OCI-LY3 (cell line): ENCODE data around the gene GABPA.
A peak's percentile ranks its signal among the peaks of the same experiment; 100 is the strongest.
"Not testable (repeated sequence)": the region's sequence is repeated elsewhere in the genome, so short reads cannot be mapped to it uniquely, and the experiment has no call there.

Experiments
- H2AFZ ChIP-seq: fragments of 200-600, 300-600 bp; shearing (Covaris generic); 2 replicates; pipeline ENCODE4 v1.6.0; 2014; ENCODE audit warnings: antibody characterized with exemption, low read depth, low read length
- H3K27ac ChIP-seq: fragments of 200-600, 300-600 bp; sonication (generic); 2 replicates; pipeline ENCODE4 v1.5.1; 2014; ENCODE audit warnings: mild to moderate bottlenecking, low read length, moderate library complexity, mixed read lengths
- H3K27me3 ChIP-seq: fragments of 200-600, 300-600 bp; sonication (generic); 2 replicates; pipeline ENCODE4 v1.6.1; 2014; ENCODE audit warnings: low read depth, low read length, mixed read lengths
- H3K36me3 ChIP-seq: fragments of 200-600, 300-600 bp; sonication (generic); replicated peaks from 2 replicates; pipeline ENCODE3; 2014; ENCODE audit warnings: low read depth, low read length, mixed read lengths
- H3K4me1 ChIP-seq: fragments of 300-600, 200-600 bp; sonication (generic); 2 replicates; pipeline ENCODE4 v1.6.1; 2014; ENCODE audit warnings: low read length, mixed read lengths
- H3K4me2 ChIP-seq: fragments of 200-600, 300-600 bp; sonication (generic); 2 replicates; pipeline ENCODE4 v1.6.1; 2014; ENCODE audit warnings: low read length, mixed read lengths
- H3K4me3 ChIP-seq: fragments of 300-600, 200-600 bp; sonication (generic); 2 replicates; pipeline ENCODE4 v1.5.1; 2014; ENCODE audit warnings: antibody characterized with exemption, mild to moderate bottlenecking, low read length, moderate library complexity
- H3K79me2 ChIP-seq: fragments of 300-600, 200-600 bp; shearing (Covaris generic); 2 replicates; pipeline ENCODE4 v1.6.1; 2014; ENCODE audit warnings: mild to moderate bottlenecking, low read length, mixed read lengths
- H3K9ac ChIP-seq: fragments of 300-600, 200-600 bp; shearing (Covaris generic); 2 replicates; pipeline ENCODE4 v1.6.0; 2014; ENCODE audit warnings: mild to moderate bottlenecking, low read length, moderate library complexity
- H3K9me3 ChIP-seq: fragments of 200-600, 300-600 bp; shearing (Covaris generic); 2 replicates; pipeline ENCODE4 v1.6.1; 2014; ENCODE audit warnings: low read length, mixed read lengths; ENCODE audit not compliant: insufficient read depth
- H4K20me1 ChIP-seq: fragments of 200-600, 300-600 bp; sonication (generic); 2 replicates; pipeline ENCODE4 v1.6.1; 2016; ENCODE audit warnings: low read length, mixed read lengths; ENCODE audit not compliant: insufficient read depth
- EZH2phosphoT487 ChIP-seq: fragments of 200-600 bp; shearing (Covaris generic); IDR thresholded peaks from 2 replicates; pipeline ENCODE4 v1.6.1; 2018; ENCODE audit warnings: antibody characterized with exemption, mixed run types, low read depth
- TF ChIP-seq, protein P1 (sequence below): fragments of 200-600, 300-600 bp; sonication (generic); IDR thresholded peaks from 2 replicates; pipeline ENCODE4 v1.5.1; 2014; ENCODE audit warnings: antibody characterized with exemption, low read length, low read depth

Gene GABPA

GRCh38 chr21:25776440-25776839, 41.7 kb downstream of the GABPA start:
- Histone ChIP-seq H4K20me1 (no peaks in the 10 kb centered on the region), H3K79me2 (no peaks in the 10 kb centered on the region), H3K9me3 (no peaks in the 10 kb centered on the region), H3K4me1 (peaks cover 9% of the 10 kb centered on the region), H3K27ac (no peak overlapping the region), H3K9ac (no peak overlapping the region), H3K27me3 (no peaks in the 10 kb centered on the region), H3K36me3 (no peaks in the 10 kb centered on the region), H3K4me2 (no peak overlapping the region), H2AFZ (no peak overlapping the region), H3K4me3 (no peak overlapping the region)
- TF ChIP-seq, protein P1, sequence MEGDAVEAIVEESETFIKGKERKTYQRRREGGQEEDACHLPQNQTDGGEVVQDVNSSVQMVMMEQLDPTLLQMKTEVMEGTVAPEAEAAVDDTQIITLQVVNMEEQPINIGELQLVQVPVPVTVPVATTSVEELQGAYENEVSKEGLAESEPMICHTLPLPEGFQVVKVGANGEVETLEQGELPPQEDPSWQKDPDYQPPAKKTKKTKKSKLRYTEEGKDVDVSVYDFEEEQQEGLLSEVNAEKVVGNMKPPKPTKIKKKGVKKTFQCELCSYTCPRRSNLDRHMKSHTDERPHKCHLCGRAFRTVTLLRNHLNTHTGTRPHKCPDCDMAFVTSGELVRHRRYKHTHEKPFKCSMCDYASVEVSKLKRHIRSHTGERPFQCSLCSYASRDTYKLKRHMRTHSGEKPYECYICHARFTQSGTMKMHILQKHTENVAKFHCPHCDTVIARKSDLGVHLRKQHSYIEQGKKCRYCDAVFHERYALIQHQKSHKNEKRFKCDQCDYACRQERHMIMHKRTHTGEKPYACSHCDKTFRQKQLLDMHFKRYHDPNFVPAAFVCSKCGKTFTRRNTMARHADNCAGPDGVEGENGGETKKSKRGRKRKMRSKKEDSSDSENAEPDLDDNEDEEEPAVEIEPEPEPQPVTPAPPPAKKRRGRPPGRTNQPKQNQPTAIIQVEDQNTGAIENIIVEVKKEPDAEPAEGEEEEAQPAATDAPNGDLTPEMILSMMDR, result no peak
- TF ChIP-seq EZH2phosphoT487, result no peak

DNA sequence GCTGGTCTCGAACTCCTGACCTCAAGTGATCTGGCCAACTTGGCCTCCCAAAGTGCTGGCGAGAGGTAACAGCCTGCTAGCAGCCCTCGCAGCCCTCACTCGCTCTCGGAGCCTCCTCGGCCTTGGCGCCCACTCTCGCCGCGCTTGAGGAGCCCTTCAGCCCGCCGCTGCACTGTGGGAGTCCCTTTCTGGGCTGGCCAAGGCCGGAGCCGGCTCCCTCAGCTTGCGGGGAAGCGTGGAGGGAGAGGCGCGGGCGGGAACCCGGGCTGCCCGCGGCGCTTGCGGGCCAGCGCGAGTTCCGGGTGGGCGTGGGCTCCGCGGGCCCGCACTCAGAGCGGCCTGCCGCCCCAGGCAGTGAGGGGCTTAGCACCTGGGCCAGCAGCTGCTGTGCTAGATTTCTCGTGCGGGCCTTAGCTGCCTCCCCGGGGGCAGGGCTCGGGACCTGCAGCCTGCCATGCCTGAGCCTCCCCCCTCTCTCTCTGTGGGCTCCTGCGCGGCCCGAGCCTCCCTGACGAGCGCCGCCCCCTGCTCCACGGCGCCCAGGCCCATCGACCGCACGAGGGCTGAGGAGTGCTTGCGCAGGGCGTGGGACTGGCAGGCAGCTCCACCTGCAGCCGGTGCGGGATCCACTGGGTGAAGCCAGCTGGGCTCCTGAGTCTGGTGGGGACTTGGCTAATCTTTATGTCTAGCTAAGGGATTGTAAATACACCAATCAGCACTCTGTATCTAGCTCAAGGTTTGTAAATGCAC, 43.5 kb downstream of the GABPA start:
- H3K4me2 ChIP-seq, H4K20me1 ChIP-seq, H3K27ac ChIP-seq, H2AFZ ChIP-seq, H3K9ac ChIP-seq, H3K79me2 ChIP-seq, H3K9me3 ChIP-seq, H3K36me3 ChIP-seq, H3K4me1 ChIP-seq, H3K4me3 ChIP-seq, H3K27me3 ChIP-seq: not testable (repeated sequence)

GRCh38 chr21:25788677-25789076, 53.9 kb downstream of the GABPA start:
- Histone ChIP-seq H4K20me1 (no peaks in the 10 kb centered on the region), H3K9me3 (no peaks in the 10 kb centered on the region), H3K4me1 (peaks cover 7% of the 10 kb centered on the region), H3K27me3 (no peaks in the 10 kb centered on the region; the same call in 1 of the 2 replicates), H3K79me2 (no peaks in the 10 kb centered on the region), H2AFZ (no peak overlapping the region), H3K27ac (no peak overlapping the region), H3K9ac (no peak overlapping the region), H3K4me2 (no peak overlapping the region), H3K36me3 (no peaks in the 10 kb centered on the region), H3K4me3 (no peak overlapping the region)
- TF ChIP-seq, protein P1, result no peak
- TF ChIP-seq EZH2phosphoT487, result no peak

GRCh38 chr21:25790122-25790877, 55.5 kb downstream of the GABPA start:
- Histone ChIP-seq H3K4me3 (peak overlapping the region; percentile 72), H3K27ac (peak overlapping the region; percentile 46), H3K9me3 (no peaks in the 10 kb centered on the region), H4K20me1 (no peaks in the 10 kb centered on the region), H3K4me2 (peak overlapping the region; percentile 99), H3K4me1 (peaks cover 7% of the 10 kb centered on the region), H2AFZ (peak overlapping the region; percentile 100), H3K9ac (peak overlapping the region; percentile 60), H3K27me3 (no peaks in the 10 kb centered on the region), H3K79me2 (no peaks in the 10 kb centered on the region), H3K36me3 (no peaks in the 10 kb centered on the region)
- TF ChIP-seq, protein P1, result peak; percentile 64
- TF ChIP-seq EZH2phosphoT487, result no peak
